ENCODE measurements around the gene CA5A. TPM values are rescaled to one million over a fixed set of nuclear protein-coding genes. Genes with fewer than 3 reads are reported as not detected.

Gene CA5A
- total and polyA plus RNA-seq, 2 of the 13 experiments (the other 11 are each of a cell fraction or from before 2014, with no cell fraction given): 66.8 to 106 TPM

DNA sequence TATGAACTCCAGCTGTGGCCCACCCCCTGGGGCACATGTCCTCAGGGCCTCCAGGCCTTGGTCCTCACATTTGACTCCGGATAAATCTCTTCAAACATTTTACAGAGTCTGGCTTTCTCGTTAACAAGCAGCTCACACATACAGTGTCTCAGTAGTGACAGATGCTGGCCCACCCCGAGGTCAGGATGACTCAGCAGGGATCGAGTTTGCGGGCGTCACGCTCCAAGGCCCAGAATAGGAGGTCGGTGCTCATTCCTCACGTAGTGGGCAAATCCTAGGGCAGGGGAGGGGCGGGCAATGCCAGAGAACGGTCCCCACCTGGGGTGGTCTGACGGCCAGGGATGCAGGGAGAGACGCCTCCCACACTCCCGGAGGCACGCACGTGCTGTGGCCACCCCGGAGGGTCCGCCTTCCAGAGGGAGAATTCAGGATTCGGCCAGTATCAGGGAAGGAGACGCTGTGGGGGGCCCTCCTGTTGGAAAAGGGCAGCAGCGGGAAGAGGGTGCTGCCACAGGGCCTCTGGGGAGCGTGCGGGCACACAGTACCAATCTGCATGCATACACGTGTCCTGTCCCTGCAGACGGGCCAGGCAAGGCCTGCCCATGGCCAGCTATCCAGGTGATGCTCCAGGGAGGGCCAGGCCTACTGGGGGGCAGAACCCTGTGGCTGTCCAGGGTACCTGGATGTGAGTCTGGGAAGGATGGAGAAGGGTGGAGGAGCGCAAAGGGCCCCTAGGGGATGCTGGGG lies 75.6 kb downstream of the CA5A start (continued):
- TF ChIP-seq MYC (CRISPR knock-in tag; IDR thresholded peaks at IDR 0.05; ENCODE audit: borderline replicate concordance) (peak; percentile 16; the same call in 1 of the 2 replicates), U2AF2 (IDR thresholded peaks at IDR 0.05; ENCODE audit: low read depth, low read length) (no peak), POLR2G (IDR thresholded peaks at IDR 0.05; ENCODE audit: low read depth, low read length) (peak; percentile 57), ZNF354B (CRISPR knock-in tag; IDR thresholded peaks at IDR 0.05) (no peak), NFRKB (IDR thresholded peaks at IDR 0.05) (no peak), FOXP4 (CRISPR knock-in tag; IDR thresholded peaks at IDR 0.05) (peak; percentile 45), ZNF414 (CRISPR knock-in tag; IDR thresholded peaks at IDR 0.05) (peak; percentile 80; the same call in 1 of the 2 replicates), DNMT3B (CRISPR knock-in tag; conservative IDR thresholded peaks at IDR 0.05) (no peak), TCF7L2 (IDR thresholded peaks at IDR 0.05; ENCODE audit: low read depth, low read length) (no peak), JUNB (CRISPR knock-in tag; IDR thresholded peaks at IDR 0.05; ENCODE audit: borderline replicate concordance) (0 out of 2 replicates have a peak, but pooled peaks have one; percentile 33), ZSCAN25 (CRISPR knock-in tag; IDR thresholded peaks at IDR 0.05) (peak; percentile 71; the same call in 1 of the 2 replicates), TEF (CRISPR knock-in tag; IDR thresholded peaks at IDR 0.05) (no peak), SP1 (IDR thresholded peaks at IDR 0.05) (no peak), SP1 (CRISPR knock-in tag; IDR thresholded peaks at IDR 0.05) (0 out of 2 replicates have a peak, but pooled peaks have one; percentile 28), ELF3 (CRISPR knock-in tag; IDR thresholded peaks at IDR 0.05) (0 out of 2 replicates have a peak, but pooled peaks have one; percentile 11), U2AF1 (optimal IDR thresholded peaks at IDR 0.05; ENCODE audit: low read depth, low read length) (no peak), FOXK2 (IDR thresholded peaks at IDR 0.05) (no peak), ZMAT3 (CRISPR knock-in tag; conservative IDR thresholded peaks at IDR 0.05) (peak; percentile 75), IKZF1 (IDR thresholded peaks at IDR 0.05) (no peak), TCF7 (IDR thresholded peaks at IDR 0.05; ENCODE audit: low read depth) (0 out of 2 replicates have a peak, but pooled peaks have one; percentile 38), MEIS1 (CRISPR knock-in tag; IDR thresholded peaks at IDR 0.05; ENCODE audit: borderline replicate concordance) (peak; percentile 61; the same call in 1 of the 2 replicates), ZNF577 (CRISPR knock-in tag; IDR thresholded peaks at IDR 0.05; ENCODE audit: borderline replicate concordance, low read depth) (0 out of 2 replicates have a peak, but pooled peaks have one; percentile 69)
- TF ChIP-seq, protein P1, sequence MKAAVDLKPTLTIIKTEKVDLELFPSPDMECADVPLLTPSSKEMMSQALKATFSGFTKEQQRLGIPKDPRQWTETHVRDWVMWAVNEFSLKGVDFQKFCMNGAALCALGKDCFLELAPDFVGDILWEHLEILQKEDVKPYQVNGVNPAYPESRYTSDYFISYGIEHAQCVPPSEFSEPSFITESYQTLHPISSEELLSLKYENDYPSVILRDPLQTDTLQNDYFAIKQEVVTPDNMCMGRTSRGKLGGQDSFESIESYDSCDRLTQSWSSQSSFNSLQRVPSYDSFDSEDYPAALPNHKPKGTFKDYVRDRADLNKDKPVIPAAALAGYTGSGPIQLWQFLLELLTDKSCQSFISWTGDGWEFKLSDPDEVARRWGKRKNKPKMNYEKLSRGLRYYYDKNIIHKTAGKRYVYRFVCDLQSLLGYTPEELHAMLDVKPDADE (CRISPR knock-in tag; IDR thresholded peaks at IDR 0.05): no peak
- TF ChIP-seq, protein P2, sequence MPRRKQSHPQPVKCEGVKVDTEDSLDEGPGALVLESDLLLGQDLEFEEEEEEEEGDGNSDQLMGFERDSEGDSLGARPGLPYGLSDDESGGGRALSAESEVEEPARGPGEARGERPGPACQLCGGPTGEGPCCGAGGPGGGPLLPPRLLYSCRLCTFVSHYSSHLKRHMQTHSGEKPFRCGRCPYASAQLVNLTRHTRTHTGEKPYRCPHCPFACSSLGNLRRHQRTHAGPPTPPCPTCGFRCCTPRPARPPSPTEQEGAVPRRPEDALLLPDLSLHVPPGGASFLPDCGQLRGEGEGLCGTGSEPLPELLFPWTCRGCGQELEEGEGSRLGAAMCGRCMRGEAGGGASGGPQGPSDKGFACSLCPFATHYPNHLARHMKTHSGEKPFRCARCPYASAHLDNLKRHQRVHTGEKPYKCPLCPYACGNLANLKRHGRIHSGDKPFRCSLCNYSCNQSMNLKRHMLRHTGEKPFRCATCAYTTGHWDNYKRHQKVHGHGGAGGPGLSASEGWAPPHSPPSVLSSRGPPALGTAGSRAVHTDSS (CRISPR knock-in tag; conservative IDR thresholded peaks at IDR 0.05): no peak
